Measurements from ENCODE around the gene NDE1.

NDE1 gene

DNA sequence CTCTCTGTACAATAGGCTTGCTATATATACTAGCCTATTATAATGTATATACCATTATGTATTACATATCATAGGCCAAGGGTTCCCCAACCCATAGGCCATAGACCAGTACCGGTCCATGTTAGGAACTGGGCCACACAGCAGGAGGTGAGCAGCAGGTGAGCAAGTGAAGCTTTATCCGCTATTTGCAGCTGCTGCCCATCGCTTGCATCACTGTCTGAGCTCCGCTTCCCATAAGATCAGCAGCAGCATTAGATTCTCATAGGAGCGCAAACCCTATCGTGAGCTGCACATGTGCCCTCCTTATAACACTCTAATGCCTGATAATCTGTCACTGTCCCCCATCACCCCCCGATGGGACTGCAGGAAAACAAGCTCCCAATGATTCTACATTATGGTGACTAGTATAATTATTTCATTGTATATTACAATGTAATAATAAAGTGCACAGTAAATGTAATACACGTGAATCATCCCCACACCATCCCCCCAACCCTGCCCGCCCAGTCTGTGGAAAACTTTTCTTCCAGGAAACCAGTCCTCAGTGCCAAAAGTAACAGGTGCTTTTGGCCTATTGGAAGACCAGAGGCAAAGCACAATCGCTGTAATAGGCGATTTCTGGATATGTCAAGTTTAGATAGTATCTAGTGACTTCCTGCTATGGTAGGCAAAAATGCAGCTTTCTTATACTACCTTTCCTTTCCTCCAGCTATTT, 122.7 kb downstream of the NDE1 start:
- DNase-seq: no peak

DNA sequence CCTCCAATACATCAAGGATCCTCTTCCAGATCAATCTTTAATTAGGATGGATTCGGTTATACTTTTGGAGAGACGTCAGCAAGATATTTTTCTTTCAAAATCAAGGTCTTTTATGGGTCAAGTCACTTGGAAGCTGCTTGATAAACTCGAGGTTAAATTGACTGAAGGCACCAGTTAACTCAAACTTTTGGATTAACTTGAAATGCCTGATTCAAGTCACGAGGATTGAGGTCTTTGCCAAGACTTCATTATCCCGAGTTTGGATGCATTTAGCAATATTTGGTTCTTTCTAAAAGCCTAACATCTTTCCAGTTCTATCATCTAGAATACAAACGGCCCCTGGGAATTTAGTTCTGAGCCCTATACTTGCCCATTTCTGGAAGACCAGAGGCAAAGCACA, 123.9 kb downstream of the NDE1 start:
- no peak for DNase-seq

- DNase-seq: no peak
Measured at GRCh38 chr16:15775209-15775608, 125.2 kb downstream of the NDE1 start.

DNA sequence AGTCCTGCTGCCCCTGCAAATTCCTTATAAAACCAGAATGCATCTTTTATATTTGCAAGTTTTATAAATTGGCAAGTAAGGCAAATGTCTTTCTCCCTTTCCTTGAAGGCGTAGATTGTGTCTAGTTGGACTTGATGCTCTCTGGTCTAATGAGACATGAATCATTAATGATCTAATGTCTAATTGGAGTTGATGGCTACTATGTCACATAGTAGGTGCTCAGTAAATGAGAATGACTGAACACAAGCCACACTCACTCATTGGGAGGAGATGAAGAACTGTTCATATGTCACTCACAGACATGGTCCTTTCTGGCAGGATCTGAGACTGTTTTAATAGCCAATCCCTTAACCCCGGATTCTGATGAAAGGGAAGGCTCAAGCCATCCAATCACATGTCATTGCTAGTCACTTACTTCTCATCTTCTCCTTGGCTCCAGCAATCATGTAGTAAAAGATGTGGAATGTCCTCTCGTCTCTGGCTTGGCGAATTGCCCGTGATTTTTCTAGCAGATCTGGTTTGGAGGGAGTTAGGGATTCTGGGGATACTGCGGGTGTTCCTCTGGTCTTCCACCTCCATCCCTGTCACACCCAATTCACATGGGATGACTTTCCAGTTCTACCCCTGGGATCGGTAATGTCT, 125.7 kb downstream of the NDE1 start:
- DNase-seq: no peak

All from AML-193 (cell line).